HG02759 (cell line): Measurements from ENCODE around the gene CARD16.
"Not testable (repeated sequence)": the region's sequence is repeated elsewhere in the genome, so short reads cannot be mapped to it uniquely, and the experiment has no call there.

ENCODE experiments used
- ATAC-seq: cut with Tn5 transposase; IDR thresholded peaks from one replicate; pipeline ENCODE4 v1.9.1; 2021; ENCODE audit warnings: mild to moderate bottlenecking, moderate library complexity; ENCODE audit not compliant: unreplicated experiment

CARD16 gene

DNA sequence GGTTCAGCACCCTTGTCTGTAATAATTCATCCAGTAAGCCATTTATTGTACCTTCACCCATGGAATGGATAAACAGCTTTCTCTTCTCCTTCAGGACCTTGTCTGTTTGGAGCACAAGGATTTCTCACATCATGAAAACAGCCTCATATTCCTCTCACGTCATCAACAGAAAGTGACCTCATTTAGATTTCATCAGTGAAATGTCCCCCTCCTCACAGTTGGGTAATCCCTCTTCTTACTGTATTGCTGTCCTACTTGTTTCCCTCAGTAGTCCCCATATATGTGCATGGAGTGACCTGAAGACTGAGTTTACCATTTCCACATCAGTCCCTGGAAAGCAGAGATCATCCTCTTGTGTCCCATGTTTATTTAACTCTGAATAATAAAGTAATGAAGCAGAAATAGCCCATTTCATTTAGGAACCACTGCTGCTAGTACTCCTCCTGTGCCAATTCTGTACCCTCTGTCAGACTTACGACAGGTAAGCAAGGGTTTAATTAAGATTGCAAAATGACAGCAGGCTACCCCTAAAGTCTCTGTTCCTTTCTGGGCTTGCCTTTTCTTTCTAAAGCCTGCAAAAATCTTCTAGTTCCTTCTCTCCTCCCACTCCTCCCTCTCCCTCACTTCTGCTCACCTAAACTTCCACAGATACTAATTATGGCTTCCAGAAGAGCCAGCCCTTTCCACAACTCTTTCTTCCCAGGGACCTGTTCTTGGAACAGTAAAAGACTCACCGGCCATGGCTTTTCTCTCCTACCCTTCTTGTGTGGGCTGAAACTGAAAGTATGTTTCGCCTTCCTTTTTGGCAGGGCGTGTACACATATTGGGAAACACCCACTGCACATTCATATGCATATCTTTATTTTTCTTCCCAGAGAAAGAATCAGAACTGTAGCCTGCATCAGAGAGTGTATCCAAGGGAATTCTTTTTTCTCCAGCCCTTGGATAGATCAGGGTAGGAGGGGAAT, at the start of gene CARD16:
TSS of gene CARD16 (minus strand) at position 779 of the 968 bp plus-strand sequence. CDS start at position 741, 38 bp downstream.
- peak; percentile 99 for ATAC-seq

GRCh38 chr11:105092256-105093239, 47.4 kb upstream of the CARD16 start:
- no peak for ATAC-seq

GRCh38 chr11:105081412-105082150, 36.4 kb upstream of the CARD16 start:
- ATAC-seq = no peak

DNA sequence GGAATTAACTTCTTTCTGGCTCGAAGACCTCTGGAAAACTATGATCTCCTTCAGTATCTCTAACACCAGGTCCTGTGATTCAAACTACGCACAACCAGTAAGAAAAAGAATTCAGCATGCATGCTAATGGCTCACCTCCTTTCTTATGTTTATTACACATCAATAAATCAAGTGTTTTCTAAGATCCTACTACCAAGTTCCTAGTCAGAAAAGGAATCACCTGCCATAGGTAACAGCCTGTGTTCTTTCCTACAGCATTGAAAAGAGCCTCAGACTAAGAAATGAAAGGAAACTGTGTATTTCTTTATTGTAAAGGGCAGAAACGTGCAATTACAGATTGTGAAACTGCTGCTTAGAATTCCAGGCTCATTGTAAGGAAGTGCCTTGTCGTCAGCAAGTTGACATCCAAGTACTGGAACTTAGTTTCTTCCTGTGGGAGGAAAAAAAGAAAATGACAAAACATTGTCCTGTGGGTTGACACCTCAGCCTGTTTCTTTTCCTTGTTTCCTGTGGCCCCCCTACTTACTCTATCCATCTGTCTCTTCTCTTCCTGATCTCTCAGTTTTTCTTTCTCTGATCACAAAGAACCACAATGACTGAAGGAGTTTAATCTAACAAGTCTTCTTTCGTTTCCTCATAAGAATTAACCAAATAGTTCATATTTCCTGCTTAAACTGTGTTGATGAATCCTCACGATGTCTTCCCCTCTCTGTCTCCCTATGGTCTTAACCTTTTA, 35.2 kb upstream of the CARD16 start:
- ATAC-seq = not testable (repeated sequence)

DNA sequence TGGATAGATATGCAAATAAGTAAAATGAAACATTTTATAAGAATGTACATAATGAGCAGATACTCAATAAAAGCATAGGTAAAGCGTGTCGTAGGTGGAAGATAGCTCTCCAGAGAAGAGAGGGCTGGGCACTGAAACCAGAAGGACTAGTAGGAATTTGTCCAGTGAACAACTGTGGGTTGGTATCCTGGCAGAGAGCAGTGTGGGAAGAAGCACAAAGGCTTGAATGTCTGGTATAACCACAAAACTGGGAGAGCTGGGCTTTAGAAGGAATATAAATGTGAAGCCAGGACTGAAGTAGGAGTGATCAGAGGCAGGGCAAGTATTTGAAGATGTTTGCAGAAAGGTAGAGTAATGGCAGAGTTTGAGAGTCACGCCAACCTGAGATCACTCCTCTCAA, 33.1 kb upstream of the CARD16 start:
- ATAC-seq = no peak

GRCh38 chr11:105077141-105077790, 32.1 kb upstream of the CARD16 start:
- ATAC-seq = not testable (repeated sequence)

GRCh38 chr11:105074166-105074530, 29.0 kb upstream of the CARD16 start:
- no peak for ATAC-seq

DNA sequence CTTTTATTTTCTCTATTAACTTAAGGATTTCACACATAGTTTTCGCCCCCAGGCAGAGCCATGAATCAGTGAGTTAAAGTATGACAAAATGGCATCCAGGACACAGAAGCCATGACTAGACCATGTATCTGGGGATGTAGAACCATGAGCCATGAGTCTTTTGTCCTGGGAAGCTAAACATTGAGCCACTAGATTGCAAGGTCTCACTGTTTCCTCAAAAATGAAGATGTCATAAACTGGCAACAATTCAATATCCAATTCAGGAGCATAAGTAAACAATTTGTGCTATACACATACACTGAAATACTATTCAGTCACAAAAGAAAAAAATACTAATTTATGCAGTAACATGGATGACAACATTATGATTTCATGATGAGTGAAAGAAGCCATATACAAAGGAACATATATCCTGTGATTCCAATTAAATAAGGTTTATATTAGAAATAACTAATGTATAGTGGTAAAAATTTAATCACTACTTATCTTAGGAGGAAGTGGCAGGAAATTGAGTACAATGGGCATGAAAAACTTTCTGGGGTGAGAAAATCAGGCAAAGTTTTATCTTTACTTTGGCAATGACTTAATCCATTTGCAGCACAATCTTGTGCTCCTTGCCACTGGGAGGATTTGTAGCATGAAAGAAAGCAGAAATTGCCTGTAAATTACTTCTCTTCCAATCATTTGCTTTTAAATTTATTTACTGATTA, 28.5 kb upstream of the CARD16 start:
- no peak for ATAC-seq

DNA sequence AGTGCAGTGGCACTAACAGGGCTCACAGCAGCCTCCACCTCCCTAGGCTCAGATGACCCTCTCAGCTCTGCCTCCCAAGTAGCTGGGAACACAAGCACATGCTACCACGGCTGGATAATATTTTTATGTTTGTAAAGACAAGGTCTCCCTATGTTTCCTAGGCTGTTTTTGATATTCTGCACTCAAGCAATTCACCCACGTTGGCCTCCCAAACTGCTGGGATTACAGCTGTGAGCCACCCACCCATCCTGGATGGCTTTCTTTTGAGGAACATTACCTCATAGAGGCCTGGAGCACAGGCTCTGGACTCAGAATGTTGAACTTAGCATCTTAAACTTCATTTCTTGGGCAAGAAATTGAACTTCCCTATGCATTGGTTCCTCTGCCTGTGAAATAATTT, 26.9 kb upstream of the CARD16 start:
- not testable (repeated sequence) for ATAC-seq

DNA sequence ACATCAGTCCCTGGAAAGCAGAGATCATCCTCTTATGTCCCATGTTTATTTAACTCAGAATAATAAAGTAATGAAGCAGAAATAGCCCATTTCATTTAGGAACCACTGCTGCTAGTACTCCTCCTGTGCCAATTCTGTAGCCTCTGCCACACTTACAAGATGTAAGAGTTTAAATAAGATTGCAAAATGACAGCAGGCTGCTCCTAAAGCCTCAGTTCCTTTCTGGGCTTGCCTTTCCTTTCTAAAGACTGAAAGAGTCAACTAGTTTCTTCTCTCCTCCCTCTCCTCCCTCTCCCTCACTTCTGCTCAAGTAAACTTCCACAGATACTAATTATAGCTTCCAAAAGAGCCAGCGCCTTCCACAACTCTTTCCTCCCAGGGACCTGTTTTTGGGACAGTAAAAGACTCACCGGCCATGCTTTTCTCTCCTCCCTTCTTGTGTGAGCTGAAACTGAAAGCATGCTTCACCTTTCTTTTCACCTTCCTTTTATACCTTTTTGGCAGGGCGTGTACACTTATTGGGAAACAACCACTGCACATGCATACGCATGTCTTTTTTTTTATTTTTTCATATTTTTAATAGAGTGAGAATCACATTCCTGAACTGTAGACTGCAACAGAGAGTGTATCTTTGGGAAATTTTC, 26.1 kb upstream of the CARD16 start:
- ATAC-seq = no peak

DNA sequence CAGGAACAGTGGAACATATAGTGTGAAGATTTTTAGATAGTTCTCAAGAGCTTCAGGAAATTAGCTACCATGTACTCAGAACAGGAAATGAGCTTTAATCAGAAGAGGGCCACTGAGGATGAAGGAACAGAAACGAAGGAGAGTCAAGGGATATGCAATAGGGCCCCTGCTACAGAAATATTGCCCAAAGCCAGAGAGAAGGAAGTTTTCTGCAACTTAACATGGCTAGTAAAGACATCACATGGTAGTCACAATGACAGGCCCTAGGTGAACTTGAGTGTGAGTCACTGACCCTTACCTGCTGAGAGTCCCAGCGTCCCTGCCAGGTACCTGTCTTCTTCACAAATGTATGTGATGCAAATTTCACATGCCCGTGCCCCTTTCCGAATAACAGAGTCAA, 25.2 kb upstream of the CARD16 start:
- ATAC-seq = no peak

- not testable (repeated sequence) for ATAC-seq
Measured at GRCh38 chr11:105069749-105070148, 24.6 kb upstream of the CARD16 start.

GRCh38 chr11:105063245-105063941, 18.3 kb upstream of the CARD16 start:
- ATAC-seq = not testable (repeated sequence)

GRCh38 chr11:105057432-105057831, 12.3 kb upstream of the CARD16 start:
- ATAC-seq = no peak

DNA sequence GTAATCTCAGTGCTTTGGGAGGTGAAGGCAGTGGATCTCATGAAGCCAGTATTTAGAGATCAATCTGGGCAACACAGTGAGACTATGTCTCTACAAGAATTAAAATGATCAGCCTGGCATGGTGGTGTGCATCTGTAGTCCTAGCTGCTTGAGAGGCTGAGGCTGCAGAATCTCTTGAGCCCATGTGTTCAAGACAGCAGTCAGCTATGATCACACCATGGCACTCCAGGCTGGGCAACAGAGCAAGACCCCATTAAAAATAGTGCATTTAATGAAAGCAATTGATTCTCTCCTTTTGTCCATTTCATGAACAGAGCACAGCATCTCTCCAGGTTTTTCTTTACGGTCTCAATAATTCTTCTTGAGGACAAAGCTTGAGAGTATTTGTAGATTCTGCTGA, 11.3 kb upstream of the CARD16 start:
- no peak for ATAC-seq

- ATAC-seq = no peak
Measured at GRCh38 chr11:105054723-105055493, 9.8 kb upstream of the CARD16 start.

- no peak for ATAC-seq
Measured at GRCh38 chr11:105052487-105052886, 7.4 kb upstream of the CARD16 start.
